IMR-90 (cell line): ENCODE results near the gene SOX6. TPM values are rescaled to one million over a fixed set of nuclear protein-coding genes. Genes with fewer than 3 reads are reported as not detected.

Experiments
- ATAC-seq: fragments of 200-7000 bp; cut with Tn5 transposase; 2 replicates; pipeline ENCODE4 v1.9.1; 2020; ENCODE audit warnings: low read depth, mild to moderate bottlenecking, moderate library complexity
- BruUV-seq: library from RNA; stranded (reverse); fragments of 400-500 nt; replicated peaks from 2 replicates; lab custom pipeline; 2021; lab: Mats Ljungman, UMichigan
- CTCF ChIA-PET: fragments of 300-600 bp; formaldehyde crosslinking; extraction: SDS; loops from one replicate; lab custom pipeline; 2021; ENCODE audit warnings: antibody characterized with exemption; lab: Yijun Ruan, JAX
- POLR2A ChIA-PET: fragments of 300-600 bp; sonication (Branson Sonifier 250); formaldehyde crosslinking; loops from one replicate; lab custom pipeline; 2022; ENCODE audit warnings: antibody characterized with exemption; ENCODE audit not compliant: unreplicated experiment; lab: Charles Lee
- DNase-seq: peaks from one replicate; pipeline ENCODE4 v3.0.0; 2013
- H2AFZ ChIP-seq: replicated peaks from 2 replicates; pipeline ENCODE3; 2013; ENCODE audit warnings: low read length, mild to moderate bottlenecking; ENCODE audit not compliant: poor library complexity
- H2AK5ac ChIP-seq: 2 replicates; pipeline ENCODE4 v1.6.1; 2013; ENCODE audit warnings: low read depth, low read length, inconsistent platforms
- H2AK9ac ChIP-seq: replicated peaks from 2 replicates; pipeline ENCODE3; 2013; ENCODE audit warnings: mild to moderate bottlenecking, low read depth, low read length, moderate library complexity; ENCODE audit not compliant: poor library complexity
- H2BK120ac ChIP-seq: 2 replicates; pipeline ENCODE4 v1.6.1; 2013; ENCODE audit warnings: low read depth, low read length, inconsistent platforms
- H2BK15ac ChIP-seq: 3 replicates; pipeline ENCODE4 v1.6.1; 2013; ENCODE audit warnings: low read depth, low read length, inconsistent platforms
- H2BK20ac ChIP-seq: 2 replicates; pipeline ENCODE4 v1.6.1; 2013; ENCODE audit warnings: low read depth, mild to moderate bottlenecking, inconsistent platforms, low read length, moderate library complexity
- H2BK5ac ChIP-seq: 2 replicates; pipeline ENCODE4 v1.6.1; 2013; ENCODE audit warnings: mild to moderate bottlenecking, low read depth, low read length, inconsistent platforms; ENCODE audit not compliant: poor library complexity, severe bottlenecking
- H3K14ac ChIP-seq: replicated peaks from 2 replicates; pipeline ENCODE4 v1.6.1; 2013; ENCODE audit warnings: low read depth, low read length, inconsistent platforms
- H3K18ac ChIP-seq: 2 replicates; pipeline ENCODE4 v1.6.1; 2013; ENCODE audit warnings: low read depth, low read length, control low read depth
- H3K23ac ChIP-seq: 2 replicates; pipeline ENCODE4 v1.6.1; 2013; ENCODE audit warnings: low read depth, low read length, inconsistent platforms
- H3K27ac ChIP-seq: 2 replicates; pipeline ENCODE4 v1.5.1; 2013; ENCODE audit warnings: mild to moderate bottlenecking, control low read depth, low read length; ENCODE audit not compliant: insufficient read depth
- H3K27me3 ChIP-seq: 2 replicates; pipeline ENCODE4 v1.6.1; 2013; ENCODE audit warnings: low read length; ENCODE audit not compliant: control insufficient read depth, insufficient read depth
- H3K36me3 ChIP-seq: 2 replicates; pipeline ENCODE4 v1.6.1; 2013; ENCODE audit warnings: low read length, mixed read lengths; ENCODE audit not compliant: control insufficient read depth, insufficient read depth
- H3K4ac ChIP-seq: 2 replicates; pipeline ENCODE4 v1.6.1; 2013; ENCODE audit warnings: low read depth, low read length, inconsistent platforms
- H3K4me1 ChIP-seq: 2 replicates; pipeline ENCODE4 v1.6.1; 2013; ENCODE audit warnings: low read length, mixed read lengths; ENCODE audit not compliant: control insufficient read depth, insufficient read depth
- H3K4me2 ChIP-seq: 2 replicates; pipeline ENCODE4 v1.6.1; 2013; ENCODE audit warnings: low read depth, mild to moderate bottlenecking, control low read depth, low read length, moderate library complexity
- H3K4me3 ChIP-seq: 2 replicates; pipeline ENCODE4 v1.5.1; 2013; ENCODE audit warnings: low read depth, mild to moderate bottlenecking, control low read depth, low read length, moderate library complexity; ENCODE audit not compliant: insufficient read depth
- H3K56ac ChIP-seq: 2 replicates; pipeline ENCODE4 v1.6.1; 2013; ENCODE audit warnings: low read length, inconsistent platforms; ENCODE audit not compliant: insufficient read depth; ENCODE audit errors: extremely low read depth
- H3K79me1 ChIP-seq, 2 experiments: 2 replicates each; pipeline ENCODE4 v1.6.1; 2013; ENCODE audit warnings: low read length in 2 of 2, inconsistent platforms in 1 of 2, low read depth in 1 of 2
- H3K9ac ChIP-seq: 2 replicates; pipeline ENCODE4 v1.6.1; 2013; ENCODE audit warnings: low read depth, low read length, control low read depth
- H3K9me1 ChIP-seq: 2 replicates; pipeline ENCODE4 v1.6.1; 2013; ENCODE audit warnings: low read length, inconsistent platforms; ENCODE audit not compliant: insufficient read depth
- H3K9me3 ChIP-seq: 2 replicates; pipeline ENCODE4 v1.6.1; 2013; ENCODE audit warnings: low read length; ENCODE audit not compliant: control insufficient read depth, insufficient read depth
- H4K20me1 ChIP-seq: 2 replicates; pipeline ENCODE4 v1.6.1; 2013; ENCODE audit warnings: low read length, inconsistent platforms; ENCODE audit not compliant: insufficient read depth
- H4K5ac ChIP-seq: 2 replicates; pipeline ENCODE4 v1.6.1; 2013; ENCODE audit warnings: mild to moderate bottlenecking, low read depth, low read length, control low read depth
- H4K8ac ChIP-seq, 2 experiments: 2 replicates each; pipeline ENCODE4 v1.6.1; 2013; ENCODE audit warnings: low read depth in 2 of 2, low read length in 2 of 2, control low read depth in 1 of 2, inconsistent platforms in 1 of 2
- H4K91ac ChIP-seq: 2 replicates; pipeline ENCODE4 v1.6.1; 2013; ENCODE audit warnings: low read depth, low read length, inconsistent platforms; ENCODE audit not compliant: insufficient read depth
- ELK1 ChIP-seq: fragments of 150-350 bp; IDR thresholded peaks from 2 replicates; pipeline ENCODE4 v1.6.1; 2016; ENCODE audit warnings: low read depth, mild to moderate bottlenecking, low read length, moderate library complexity, borderline replicate concordance
- WGBS, 2 experiments: methylation state at CpG; one replicate each; pipeline versions ENCODE4 v1.1.5 to v1.1.7; 2013; ENCODE audit warnings: missing lambda C conversion rate in 2 of 2; ENCODE audit not compliant: insufficient read length in 1 of 2; ENCODE audit errors: extremely low coverage in 2 of 2; 5-methylcytosine and 5-hydroxymethylcytosine counted together
- dilution Hi-C: fragments of 300-500 bp; cut with HindIII; formaldehyde crosslinking; loops from one replicate; pipeline ENCODE4 v1.14.3; 2018; ENCODE audit warnings: low sequenced_read_pairs; ENCODE audit not compliant: unreplicated experiment
- in situ Hi-C: fragments of 300-500 bp; cut with MboI; formaldehyde crosslinking; loops from 3 replicates; pipeline ENCODE4 v1.14.3; 2019; ENCODE audit warnings: low sequenced_read_pairs, inconsistent platforms, mixed read lengths
- intact Hi-C: fragments of 100-400 bp; cut with micrococcal nuclease; formaldehyde crosslinking; loops from 2 replicates; pipeline ENCODE4 v1.10.0; 2022
- polyA plus RNA-seq, 3 experiments: library from polyadenylated mRNA; depleted of rRNA; stranded (reverse); fragments of >200 nt; gene quantifications; 2 replicates each; pipeline ENCODE4 v1.2.3, GENCODE V29; 2012; ENCODE audit warnings: low replicate concordance in 1 of 3
- total RNA-seq: library from RNA; depleted of rRNA; stranded (reverse); fragments of >200 nt; gene quantifications from 2 replicates; pipeline ENCODE4 v1.2.3, GENCODE V29; 2012

SOX6 gene
- total and polyA plus RNA-seq, 2 of the 4 experiments (the other 2 are of a cell fraction): 1.7 to 7.7 TPM

GRCh38 chr11:16047073-16047472 is 309.3 kb downstream of the SOX6 start:
- H3K4me3 ChIP-seq: no peak overlapping the region
- H3K79me1 ChIP-seq: no peaks in the 10 kb centered on the region
- H3K4ac ChIP-seq: no peak overlapping the region
- no peak overlapping the region for H2BK20ac ChIP-seq
- H3K9me1 ChIP-seq: peaks cover 2% of the 10 kb centered on the region
- no peak overlapping the region for H3K4me2 ChIP-seq
- CTCF ChIA-PET: no interaction called here
- no TSS peak for BruUV-seq
- H3K9me3 ChIP-seq: no peaks in the 10 kb centered on the region; the same call in 1 of the 2 replicates
- no peak overlapping the region for H4K5ac ChIP-seq
- ATAC-seq: no peak
- no peak overlapping the region for H3K14ac ChIP-seq
- no peak overlapping the region for H2AK5ac ChIP-seq
- in situ Hi-C loops (no loop called here), dilution Hi-C loops (no loop called here), intact Hi-C loops (no loop called here)
- no peaks in the 10 kb centered on the region for H4K20me1 ChIP-seq
- DNase-seq: no peak
- no peak overlapping the region for H4K91ac ChIP-seq
- no peak overlapping the region for H4K8ac ChIP-seq
- peaks cover 5% of the 10 kb centered on the region; the same call in 1 of the 2 replicates for H3K36me3 ChIP-seq
- no peak for TF ChIP-seq ELK1
- no peak overlapping the region for H2AFZ ChIP-seq
- no peak overlapping the region for H2AK9ac ChIP-seq
- no peak overlapping the region for H3K56ac ChIP-seq
- no peak overlapping the region for H3K27ac ChIP-seq
- H3K9ac ChIP-seq: no peak overlapping the region
- H2BK15ac ChIP-seq: no peak overlapping the region
- no peak overlapping the region for H3K18ac ChIP-seq
- no peak overlapping the region for H2BK5ac ChIP-seq
- no peak overlapping the region for H2BK120ac ChIP-seq
- no peak overlapping the region for H3K23ac ChIP-seq
- H3K27me3 ChIP-seq: no peaks in the 10 kb centered on the region
- H3K4me1 ChIP-seq: no peaks in the 10 kb centered on the region
- no CpG with 5 or more reads among the region's 6 CpGs for WGBS, 2 experiments
- POLR2A ChIA-PET: no interaction called here
